ENCODE results near the gene PPM1H. TPM values are rescaled to one million over a fixed set of nuclear protein-coding genes. Genes with fewer than 3 reads are reported as not detected.
"Not testable (repeated sequence)": the region's sequence is repeated elsewhere in the genome, so short reads cannot be mapped to it uniquely, and the experiment has no call there.

Gene PPM1H
- total RNA-seq, 2 experiments from 2014 or later = not detected

DNA sequence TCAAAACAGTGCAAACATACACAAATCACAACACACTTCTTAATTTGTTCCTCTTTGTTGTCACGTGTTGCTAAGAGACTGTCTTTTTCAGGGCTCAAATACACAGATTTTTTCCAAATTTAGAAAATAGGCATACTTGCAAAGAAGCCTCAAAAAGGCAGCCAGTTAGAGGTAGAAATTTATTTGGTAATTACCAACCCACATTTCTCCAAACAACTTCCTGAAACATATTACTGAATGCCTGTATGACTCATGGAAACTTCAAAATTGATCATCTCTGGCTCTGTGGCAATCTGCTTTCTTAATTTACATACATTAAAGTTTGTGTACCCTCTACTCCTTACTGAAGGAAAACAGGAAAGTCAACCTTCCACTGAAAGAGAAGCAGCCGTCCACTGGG, 36.4 kb downstream of the PPM1H start:
- Mint-ChIP-seq H3K4me1 (ENCODE audit: low read depth) (no peaks in the 10 kb centered on the region), H3K27ac (no peak overlapping the region), H3K36me3 (ENCODE audit: low read depth) (no peaks in the 10 kb centered on the region), H3K4me3 (no peak overlapping the region), H3K9me3 (no peaks in the 10 kb centered on the region), H3K27me3 (ENCODE audit: low read depth) (peaks cover 6% of the 10 kb centered on the region)
- CTCF ChIA-PET = no interaction called here
- intact Hi-C loops (cut with micrococcal nuclease) = no loop called here
- DNase-seq = no peak

DNA sequence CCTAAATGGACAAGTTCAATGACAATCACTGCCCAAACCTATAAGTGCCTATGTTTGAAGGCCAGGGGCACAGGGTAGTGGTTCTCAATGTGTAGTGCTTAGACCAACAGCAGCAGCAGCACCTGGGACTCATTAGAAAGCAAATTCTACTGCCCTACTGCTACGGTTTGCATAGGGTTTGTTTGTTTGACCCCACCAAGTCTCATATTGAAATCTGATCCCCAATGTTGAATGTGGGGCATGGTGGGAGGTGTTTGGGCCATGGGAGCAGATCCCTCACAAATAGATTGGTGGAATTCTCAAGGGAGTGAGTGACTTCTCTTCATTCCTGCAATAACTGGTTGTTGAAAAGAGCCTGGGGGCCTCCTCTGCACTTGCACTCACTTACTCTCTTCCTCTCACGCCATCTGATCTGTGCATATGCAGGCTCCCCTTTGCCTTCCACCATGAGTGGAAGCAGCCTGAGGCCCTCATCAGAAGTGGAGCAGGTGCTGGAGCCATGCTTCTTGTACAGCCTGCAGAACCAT, 39.5 kb downstream of the PPM1H start:
- H3K27me3 Mint-ChIP-seq (ENCODE audit: low read depth) = peaks cover 2% of the 10 kb centered on the region

DNA sequence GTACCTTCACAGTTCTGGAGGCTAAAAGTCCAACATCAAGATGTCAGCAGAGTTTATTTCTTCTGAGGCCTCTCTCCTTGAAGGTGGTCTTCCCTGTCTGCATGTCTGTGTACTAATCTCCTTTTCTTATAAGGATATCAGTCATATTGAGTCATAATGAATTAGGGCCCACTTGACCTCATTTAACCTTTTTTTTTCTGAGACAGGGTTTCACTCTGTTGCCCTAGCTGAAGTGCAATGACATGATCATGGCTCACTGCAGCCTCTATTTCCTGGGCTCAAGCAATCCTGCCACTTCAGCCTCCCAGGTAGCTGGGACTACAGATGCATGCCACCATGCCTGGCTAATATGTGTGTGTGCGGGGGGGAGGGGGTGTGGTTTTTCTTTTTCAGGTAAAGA, 41.7 kb downstream of the PPM1H start:
- peaks cover 3% of the 10 kb centered on the region for H3K4me1 Mint-ChIP-seq (ENCODE audit: low read depth)
- H3K27me3 Mint-ChIP-seq (ENCODE audit: low read depth) = peaks cover 2% of the 10 kb centered on the region
- no peaks in the 10 kb centered on the region for H3K9me3 Mint-ChIP-seq
- no peak overlapping the region for H3K4me3 Mint-ChIP-seq
- H3K27ac Mint-ChIP-seq = no peak overlapping the region
- CTCF ChIA-PET = no interaction called here
- H3K36me3 Mint-ChIP-seq (ENCODE audit: low read depth) = no peaks in the 10 kb centered on the region
- intact Hi-C loops (cut with micrococcal nuclease) = no loop called here
- DNase-seq = no peak

More for the DNA sequence above, 39.5 kb downstream of the PPM1H start:
- H3K4me1 Mint-ChIP-seq (ENCODE audit: low read depth) = peaks cover 3% of the 10 kb centered on the region
- no peak overlapping the region for H3K27ac Mint-ChIP-seq
- DNase-seq = no peak
- no peak overlapping the region for H3K4me3 Mint-ChIP-seq
- intact Hi-C loops (cut with micrococcal nuclease) = no loop called here
- CTCF ChIA-PET = no interaction called here
- H3K9me3 Mint-ChIP-seq = no peaks in the 10 kb centered on the region
- H3K36me3 Mint-ChIP-seq (ENCODE audit: low read depth) = no peaks in the 10 kb centered on the region

DNA sequence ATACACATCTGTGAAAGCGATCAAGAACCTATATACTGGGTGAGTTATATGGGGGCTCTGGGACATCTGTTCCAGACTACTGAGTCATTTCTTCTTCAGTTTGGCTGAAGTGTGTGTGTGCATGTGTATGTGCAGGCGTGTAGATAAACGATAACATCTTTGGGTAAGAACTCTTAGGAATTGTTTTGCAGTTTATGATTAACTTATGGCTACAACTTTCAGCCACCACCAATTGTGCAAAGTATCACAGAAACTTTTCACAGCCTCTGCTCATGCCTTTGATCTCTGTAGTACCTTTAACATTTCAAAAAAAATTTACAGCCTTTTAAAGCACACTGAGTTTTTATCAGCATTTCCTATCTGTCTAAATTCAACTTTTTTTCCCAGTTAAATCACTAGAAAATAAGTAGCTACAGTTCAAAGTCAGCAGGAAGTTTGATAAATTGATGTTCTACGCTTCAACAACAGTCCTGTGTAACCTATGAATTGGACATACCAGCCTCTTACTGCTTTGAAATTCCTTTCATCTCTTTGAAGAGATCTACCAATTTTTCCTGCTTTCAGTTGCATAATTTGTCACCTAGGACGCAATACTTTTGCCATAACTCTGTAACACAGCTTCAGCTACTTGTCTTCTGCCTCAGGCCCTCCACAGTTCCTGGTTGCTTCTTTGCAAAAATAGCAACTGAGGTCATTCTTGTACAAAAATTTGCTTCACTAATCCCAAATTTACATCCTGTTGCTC, 43.0 kb downstream of the PPM1H start:
- Mint-ChIP-seq H3K36me3 (ENCODE audit: low read depth) (no peaks in the 10 kb centered on the region), H3K4me3 (no peak overlapping the region), H3K4me1 (ENCODE audit: low read depth) (peaks cover 3% of the 10 kb centered on the region), H3K27ac (no peak overlapping the region), H3K27me3 (ENCODE audit: low read depth) (peaks cover 2% of the 10 kb centered on the region), H3K9me3 (no peaks in the 10 kb centered on the region)
- CTCF ChIA-PET = interaction anchor here (0.7 to 1.1 kb wide), 2 partner anchors 13 to 656 kb away, joined by 3 read pairs; no protein-coding TSS in a partner anchor
- intact Hi-C loops (cut with micrococcal nuclease) = no loop called here
- DNase-seq = no peak

DNA sequence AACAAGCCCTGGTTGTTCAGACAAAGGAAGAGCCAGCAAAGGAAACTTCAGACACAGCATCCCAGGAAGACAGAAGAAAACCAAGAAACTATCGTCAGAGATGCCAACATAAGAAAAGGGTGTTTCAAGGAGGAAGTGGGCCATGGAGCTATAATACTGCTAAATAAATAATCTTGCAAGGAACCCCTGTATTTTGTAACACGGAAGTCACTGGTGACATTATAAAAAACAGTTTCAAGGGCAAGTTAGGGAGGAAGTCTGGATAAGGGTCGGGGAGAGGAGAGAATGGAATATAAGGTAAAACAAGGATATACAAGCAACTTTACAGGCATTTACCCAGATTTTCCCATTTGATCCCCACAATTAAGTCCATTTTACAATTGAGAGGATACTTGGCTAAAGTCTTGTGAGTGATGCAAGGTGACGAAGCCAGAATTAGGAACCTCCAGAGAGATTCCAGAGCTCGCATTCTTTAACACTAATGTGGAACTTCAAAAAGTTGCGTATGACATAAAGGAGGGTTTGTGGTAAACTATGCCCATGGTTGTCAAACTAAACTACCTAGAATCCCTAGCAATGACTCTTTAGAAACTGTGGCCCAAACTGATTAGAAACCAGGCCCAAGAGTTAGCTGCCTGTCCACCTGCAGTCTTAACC, 46.4 kb downstream of the PPM1H start:
- H3K36me3 Mint-ChIP-seq (ENCODE audit: low read depth) = no peaks in the 10 kb centered on the region
- H3K4me1 Mint-ChIP-seq (ENCODE audit: low read depth) = peaks cover 3% of the 10 kb centered on the region
- no peaks in the 10 kb centered on the region for H3K9me3 Mint-ChIP-seq
- CTCF ChIA-PET = no interaction called here
- DNase-seq = no peak
- intact Hi-C loops (cut with micrococcal nuclease) = no loop called here
- H3K27ac Mint-ChIP-seq = no peak overlapping the region
- no peak overlapping the region for H3K4me3 Mint-ChIP-seq
- peaks cover 2% of the 10 kb centered on the region for H3K27me3 Mint-ChIP-seq (ENCODE audit: low read depth)

DNA sequence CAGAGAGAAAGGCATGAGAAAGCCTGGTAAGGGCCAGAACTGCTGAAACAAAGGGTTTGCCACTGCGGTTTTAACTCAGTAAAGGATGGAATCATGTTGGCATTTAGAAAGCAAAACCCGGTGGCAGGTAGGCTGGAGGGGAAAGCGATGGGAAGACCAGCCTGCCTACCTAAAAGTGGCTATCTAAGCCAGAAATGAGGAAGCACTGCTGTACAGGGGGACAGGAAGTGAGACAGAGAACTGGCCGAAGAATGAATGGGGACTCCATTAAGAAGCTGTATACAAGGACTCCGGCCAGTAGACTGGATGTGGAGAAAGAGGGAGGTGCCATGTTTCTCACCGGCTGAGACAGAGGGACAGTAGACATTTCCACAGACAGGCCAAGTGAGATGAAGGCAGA, 48.2 kb downstream of the PPM1H start:
- H3K36me3 Mint-ChIP-seq (ENCODE audit: low read depth) = no peaks in the 10 kb centered on the region
- CTCF ChIA-PET = no interaction called here
- intact Hi-C loops (cut with micrococcal nuclease) = no loop called here

DNA sequence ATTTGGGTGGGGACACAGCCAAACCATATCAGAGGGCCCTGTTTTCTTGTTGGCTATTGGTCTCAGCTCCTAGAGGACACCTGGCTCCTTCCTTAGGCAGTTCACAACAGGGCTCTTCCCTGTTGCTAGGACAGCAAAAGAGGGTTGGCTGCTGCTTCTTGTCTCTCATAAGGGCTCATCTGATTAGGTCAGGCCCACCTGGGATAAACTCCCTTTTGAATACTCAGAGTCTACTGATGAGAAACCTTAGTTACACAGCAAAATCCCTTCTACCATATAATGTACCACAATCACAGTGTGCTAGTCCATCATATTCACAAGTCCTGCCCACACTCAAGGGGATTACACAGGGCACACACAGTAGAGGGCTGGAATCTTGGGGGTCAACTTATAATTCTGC, 49.7 kb downstream of the PPM1H start:
- Mint-ChIP-seq H3K36me3 (ENCODE audit: low read depth) (no peaks in the 10 kb centered on the region), H3K4me1 (ENCODE audit: low read depth) (no peaks in the 10 kb centered on the region), H3K27ac (no peak overlapping the region), H3K9me3 (no peaks in the 10 kb centered on the region), H3K27me3 (ENCODE audit: low read depth) (peaks cover 8% of the 10 kb centered on the region), H3K4me3 (no peak overlapping the region)
- CTCF ChIA-PET = no interaction called here
- no peak for DNase-seq
- intact Hi-C loops (cut with micrococcal nuclease) = no loop called here

More for the DNA sequence above, 48.2 kb downstream of the PPM1H start:
- H3K27me3 Mint-ChIP-seq (ENCODE audit: low read depth) = peaks cover 3% of the 10 kb centered on the region
- H3K4me1 Mint-ChIP-seq (ENCODE audit: low read depth) = no peaks in the 10 kb centered on the region
- H3K9me3 Mint-ChIP-seq = no peaks in the 10 kb centered on the region
- H3K27ac Mint-ChIP-seq = no peak overlapping the region
- H3K4me3 Mint-ChIP-seq = no peak overlapping the region
- no peak for DNase-seq

DNA sequence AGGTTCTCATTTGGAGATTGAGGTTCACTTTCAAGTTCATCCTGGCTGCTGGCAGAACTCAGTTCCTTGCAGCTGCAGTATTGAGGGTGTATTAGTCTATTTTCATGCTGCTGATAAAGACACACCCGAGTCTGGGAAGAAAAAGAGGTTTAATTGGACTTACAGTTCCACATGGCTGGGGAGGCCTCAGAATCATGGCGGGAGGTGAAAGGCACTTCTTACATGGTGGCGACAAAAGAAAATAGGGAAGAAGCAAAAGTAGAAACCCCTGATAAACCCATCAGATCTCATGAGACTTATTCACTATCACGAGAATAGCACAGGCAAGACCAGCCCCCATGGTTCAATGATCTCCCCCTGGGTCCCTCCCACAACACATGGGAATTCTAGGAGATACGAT, 50.1 kb downstream of the PPM1H start:
- H3K36me3 Mint-ChIP-seq (ENCODE audit: low read depth); intact Hi-C loops (cut with micrococcal nuclease); H3K4me1 Mint-ChIP-seq (ENCODE audit: low read depth); H3K27ac Mint-ChIP-seq; H3K4me3 Mint-ChIP-seq; DNase-seq; H3K9me3 Mint-ChIP-seq; H3K27me3 Mint-ChIP-seq (ENCODE audit: low read depth); CTCF ChIA-PET: not testable (repeated sequence)

DNA sequence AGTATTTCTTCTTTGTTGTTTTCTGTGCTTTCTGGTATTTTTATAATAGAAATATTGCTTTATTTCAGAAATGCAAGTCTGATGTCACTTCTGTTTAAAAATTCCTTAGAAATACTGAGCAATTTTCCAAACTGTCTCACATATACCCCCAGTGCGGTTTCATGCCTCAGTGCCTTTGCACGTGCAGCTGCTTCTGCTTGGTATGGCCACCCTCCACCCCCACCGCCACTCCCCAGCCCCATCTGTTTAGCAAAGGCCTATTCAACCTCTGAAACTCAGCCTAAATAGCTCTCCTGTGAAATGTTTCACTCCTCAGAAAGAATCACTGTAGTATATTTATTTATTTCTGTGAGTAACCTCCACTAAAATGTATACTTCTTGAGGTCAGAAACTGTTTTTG, 52.3 kb downstream of the PPM1H start:
- CTCF ChIA-PET = no interaction called here
- DNase-seq = no peak
- Mint-ChIP-seq H3K36me3 (ENCODE audit: low read depth) (no peaks in the 10 kb centered on the region), H3K27ac (no peak overlapping the region), H3K4me3 (no peak overlapping the region), H3K27me3 (ENCODE audit: low read depth) (peaks cover 8% of the 10 kb centered on the region), H3K9me3 (no peaks in the 10 kb centered on the region), H3K4me1 (ENCODE audit: low read depth) (no peaks in the 10 kb centered on the region)
- intact Hi-C loops (cut with micrococcal nuclease) = no loop called here

DNA sequence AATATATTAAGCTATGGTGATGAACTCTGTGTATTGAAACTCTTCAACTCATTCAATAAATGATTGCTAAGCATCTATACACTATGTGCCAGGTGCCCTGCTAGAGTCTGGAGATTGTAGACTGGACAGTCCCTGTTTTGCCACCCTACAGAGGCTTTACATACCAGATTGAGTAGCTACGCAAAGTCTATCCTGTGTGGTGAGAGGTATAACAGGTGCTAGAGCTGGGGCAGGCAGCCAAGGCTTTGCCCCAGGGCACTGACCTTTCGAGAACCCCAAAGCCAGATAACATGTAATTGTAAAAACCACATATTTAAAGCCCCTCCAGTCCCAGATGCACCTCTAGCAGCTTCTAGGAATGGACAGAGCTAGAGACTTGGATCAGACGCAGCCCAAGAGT, 52.8 kb downstream of the PPM1H start:
- Mint-ChIP-seq H3K4me1 (ENCODE audit: low read depth) (no peaks in the 10 kb centered on the region), H3K36me3 (ENCODE audit: low read depth) (no peaks in the 10 kb centered on the region), H3K4me3 (no peak overlapping the region), H3K9me3 (no peaks in the 10 kb centered on the region), H3K27ac (no peak overlapping the region), H3K27me3 (ENCODE audit: low read depth) (peaks cover 8% of the 10 kb centered on the region)
- CTCF ChIA-PET = no interaction called here
- intact Hi-C loops (cut with micrococcal nuclease) = no loop called here
- DNase-seq = no peak

DNA sequence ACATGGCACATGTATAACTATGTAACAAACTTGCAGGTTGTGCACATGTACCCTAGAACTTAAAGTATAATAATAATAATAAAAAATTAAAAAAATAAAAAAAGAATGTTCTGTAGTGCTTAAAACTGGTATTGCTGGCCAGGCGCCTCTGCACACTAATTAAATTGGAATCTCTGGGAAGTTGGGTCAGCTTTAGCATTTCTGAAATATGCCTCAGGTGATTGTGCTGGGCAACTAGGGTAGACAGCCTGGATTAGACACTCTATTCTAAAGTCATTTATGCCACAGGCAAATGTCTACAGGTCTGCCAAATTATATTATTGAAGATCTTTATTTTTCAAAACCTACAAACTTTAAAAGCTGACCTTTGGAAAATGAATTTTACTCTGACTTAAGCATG, 55.3 kb downstream of the PPM1H start:
- no peak for DNase-seq
- intact Hi-C loops (cut with micrococcal nuclease) = no loop called here
- Mint-ChIP-seq H3K4me3 (no peak overlapping the region), H3K36me3 (ENCODE audit: low read depth) (no peaks in the 10 kb centered on the region), H3K4me1 (ENCODE audit: low read depth) (no peaks in the 10 kb centered on the region), H3K27ac (no peak overlapping the region), H3K27me3 (ENCODE audit: low read depth) (peaks cover 6% of the 10 kb centered on the region), H3K9me3 (no peaks in the 10 kb centered on the region)
- CTCF ChIA-PET = no interaction called here

DNA sequence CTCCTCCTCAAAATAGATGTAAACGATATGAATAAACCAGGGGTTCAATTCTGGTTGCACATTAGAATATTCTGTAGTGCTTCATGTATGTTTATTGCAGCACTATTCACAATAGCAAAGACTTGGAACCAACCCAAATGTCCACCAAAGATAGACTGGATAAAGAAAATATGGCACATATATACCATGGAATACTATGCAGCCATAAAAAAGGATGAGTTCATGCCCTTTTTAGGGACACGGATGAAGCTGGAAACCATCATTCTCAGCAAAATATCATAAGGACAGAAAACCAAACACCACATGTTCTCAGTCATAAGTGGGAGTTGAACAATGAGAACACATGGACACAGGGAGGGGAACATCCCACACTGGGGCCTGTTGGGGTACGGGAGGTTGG, 55.7 kb downstream of the PPM1H start:
- H3K36me3 Mint-ChIP-seq (ENCODE audit: low read depth); intact Hi-C loops (cut with micrococcal nuclease); DNase-seq; H3K4me3 Mint-ChIP-seq; H3K27ac Mint-ChIP-seq; H3K27me3 Mint-ChIP-seq (ENCODE audit: low read depth); H3K4me1 Mint-ChIP-seq (ENCODE audit: low read depth); H3K9me3 Mint-ChIP-seq; CTCF ChIA-PET: not testable (repeated sequence)

DNA sequence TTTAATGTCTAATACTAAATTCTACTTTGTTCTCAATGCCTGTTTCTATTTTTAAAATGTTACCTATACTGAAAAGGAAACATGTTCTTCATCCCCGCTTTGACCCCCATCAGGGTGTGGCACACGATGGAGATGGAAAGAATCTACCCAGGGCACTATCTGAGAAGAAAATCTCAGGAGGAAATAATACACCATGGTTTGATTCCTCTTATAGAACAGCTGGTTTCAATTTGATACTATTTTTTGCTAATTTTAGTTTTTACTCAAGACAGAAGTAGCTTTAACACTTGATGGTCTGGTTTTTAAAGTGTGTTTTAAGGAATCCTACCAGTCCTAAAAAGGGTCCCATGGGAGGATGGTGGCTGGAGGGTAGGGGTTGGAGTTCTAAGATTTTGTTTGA, 56.7 kb downstream of the PPM1H start:
- DNase-seq = no peak
- H3K4me1 Mint-ChIP-seq (ENCODE audit: low read depth) = no peaks in the 10 kb centered on the region
- no peaks in the 10 kb centered on the region for H3K36me3 Mint-ChIP-seq (ENCODE audit: low read depth)
- CTCF ChIA-PET = no interaction called here
- peaks cover 6% of the 10 kb centered on the region for H3K27me3 Mint-ChIP-seq (ENCODE audit: low read depth)
- no peaks in the 10 kb centered on the region for H3K9me3 Mint-ChIP-seq
- H3K27ac Mint-ChIP-seq = no peak overlapping the region
- intact Hi-C loops (cut with micrococcal nuclease) = no loop called here
- no peak overlapping the region for H3K4me3 Mint-ChIP-seq
